Measurements from ENCODE around the gene TPSB2. TPM values are rescaled to one million over a fixed set of nuclear protein-coding genes. Genes with fewer than 3 reads are reported as not detected.
"Not testable (repeated sequence)": the region's sequence is repeated elsewhere in the genome, so short reads cannot be mapped to it uniquely, and the experiment has no call there.

Gene TPSB2
- polyA plus RNA-seq, 1 donor: 0.34 TPM

DNA sequence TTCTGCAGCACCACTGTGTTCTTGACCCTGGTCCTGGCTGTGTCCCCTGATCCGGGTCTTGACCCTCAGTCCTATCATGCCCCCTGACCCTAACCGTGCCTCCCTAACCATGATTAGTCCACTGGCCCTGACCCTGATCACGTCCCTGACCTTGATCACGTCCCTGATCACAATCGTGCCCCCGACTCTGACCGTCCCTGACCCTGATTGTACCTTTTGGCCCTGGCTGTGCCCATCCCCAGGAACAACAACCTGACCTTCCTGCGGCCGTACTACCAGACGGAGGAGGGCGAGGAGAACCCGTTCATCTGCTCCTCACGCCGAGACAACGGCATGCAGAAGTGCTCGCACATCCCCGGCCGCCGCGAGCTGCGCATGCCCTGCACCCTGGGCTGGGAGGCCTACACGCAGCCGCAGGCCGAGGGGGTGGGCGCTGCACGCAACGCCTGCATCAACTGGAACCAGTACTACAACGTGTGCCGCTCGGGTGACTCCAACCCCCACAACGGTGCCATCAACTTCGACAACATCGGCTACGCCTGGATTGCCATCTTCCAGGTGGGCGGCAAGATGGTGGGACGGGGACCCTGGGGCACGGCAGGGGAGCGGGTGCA lies 29.9 kb downstream of the TPSB2 start:
- H3K4me1 ChIP-seq (ENCODE audit: control insufficient read depth, insufficient read depth, low read length): no peaks in the 10 kb centered on the region
- no peaks in the 10 kb centered on the region for H3K27me3 ChIP-seq (ENCODE audit: control insufficient read depth, insufficient read depth, low read length)
- no peak for DNase-seq
- no peaks in the 10 kb centered on the region for H3K36me3 ChIP-seq (ENCODE audit: control insufficient read depth, insufficient read depth, low read length)
- peaks cover 8% of the 10 kb centered on the region for H3K9me3 ChIP-seq (ENCODE audit: control insufficient read depth, low read depth, low read length)
- H3K4me3 ChIP-seq (ENCODE audit: low read length): no peak overlapping the region
- no peak overlapping the region for H3K27ac ChIP-seq (ENCODE audit: low read length)
- WGBS (ENCODE audit: insufficient coverage, low lambda C conversion rate): no CpG with 5 or more reads among the region's 38 CpGs

- no peaks in the 10 kb centered on the region for H3K27me3 ChIP-seq (ENCODE audit: control insufficient read depth, insufficient read depth, low read length)
- DNase-seq: no peak
- H3K4me1 ChIP-seq (ENCODE audit: control insufficient read depth, insufficient read depth, low read length): no peaks in the 10 kb centered on the region
- WGBS (ENCODE audit: insufficient coverage, low lambda C conversion rate): no CpG with 5 or more reads among the region's 19 CpGs
- H3K9me3 ChIP-seq (ENCODE audit: control insufficient read depth, low read depth, low read length): peaks cover 8% of the 10 kb centered on the region
- no peak overlapping the region for H3K4me3 ChIP-seq (ENCODE audit: low read length)
- H3K36me3 ChIP-seq (ENCODE audit: control insufficient read depth, insufficient read depth, low read length): no peaks in the 10 kb centered on the region
- no peak overlapping the region for H3K27ac ChIP-seq (ENCODE audit: low read length)
These were observed 30.5 kb downstream of the TPSB2 start for GRCh38 chr16:1199347-1200013.

GRCh38 chr16:1198671-1199346 lies 31.2 kb downstream of the TPSB2 start:
- not testable (repeated sequence) for H3K36me3 ChIP-seq (ENCODE audit: control insufficient read depth, insufficient read depth, low read length); H3K27ac ChIP-seq (ENCODE audit: low read length); H3K27me3 ChIP-seq (ENCODE audit: control insufficient read depth, insufficient read depth, low read length); H3K4me3 ChIP-seq (ENCODE audit: low read length); DNase-seq; H3K9me3 ChIP-seq (ENCODE audit: control insufficient read depth, low read depth, low read length); H3K4me1 ChIP-seq (ENCODE audit: control insufficient read depth, insufficient read depth, low read length)
- no CpG with 5 or more reads among the region's 44 CpGs for WGBS (ENCODE audit: insufficient coverage, low lambda C conversion rate)

GRCh38 chr16:1198194-1198593 lies 31.8 kb downstream of the TPSB2 start:
- no peak overlapping the region for H3K4me3 ChIP-seq (ENCODE audit: low read length)
- no peak overlapping the region for H3K27ac ChIP-seq (ENCODE audit: low read length)
- peaks cover 4% of the 10 kb centered on the region for H3K4me1 ChIP-seq (ENCODE audit: control insufficient read depth, insufficient read depth, low read length)
- no peak for DNase-seq
- no peaks in the 10 kb centered on the region for H3K36me3 ChIP-seq (ENCODE audit: control insufficient read depth, insufficient read depth, low read length)
- no CpG with 5 or more reads among the region's 18 CpGs for WGBS (ENCODE audit: insufficient coverage, low lambda C conversion rate)
- no peaks in the 10 kb centered on the region for H3K27me3 ChIP-seq (ENCODE audit: control insufficient read depth, insufficient read depth, low read length)
- peaks cover 6% of the 10 kb centered on the region for H3K9me3 ChIP-seq (ENCODE audit: control insufficient read depth, low read depth, low read length)

- no peaks in the 10 kb centered on the region for H3K27me3 ChIP-seq (ENCODE audit: control insufficient read depth, insufficient read depth, low read length)
- H3K36me3 ChIP-seq (ENCODE audit: control insufficient read depth, insufficient read depth, low read length): no peaks in the 10 kb centered on the region
- DNase-seq: no peak
- H3K27ac ChIP-seq (ENCODE audit: low read length): no peak overlapping the region
- peaks cover 6% of the 10 kb centered on the region for H3K9me3 ChIP-seq (ENCODE audit: control insufficient read depth, low read depth, low read length)
- WGBS (ENCODE audit: insufficient coverage, low lambda C conversion rate): no CpG with 5 or more reads among the region's 19 CpGs
- H3K4me3 ChIP-seq (ENCODE audit: low read length): no peak overlapping the region
- peaks cover 9% of the 10 kb centered on the region for H3K4me1 ChIP-seq (ENCODE audit: control insufficient read depth, insufficient read depth, low read length)
These were observed 32.6 kb downstream of the TPSB2 start for GRCh38 chr16:1197237-1197866.

DNA sequence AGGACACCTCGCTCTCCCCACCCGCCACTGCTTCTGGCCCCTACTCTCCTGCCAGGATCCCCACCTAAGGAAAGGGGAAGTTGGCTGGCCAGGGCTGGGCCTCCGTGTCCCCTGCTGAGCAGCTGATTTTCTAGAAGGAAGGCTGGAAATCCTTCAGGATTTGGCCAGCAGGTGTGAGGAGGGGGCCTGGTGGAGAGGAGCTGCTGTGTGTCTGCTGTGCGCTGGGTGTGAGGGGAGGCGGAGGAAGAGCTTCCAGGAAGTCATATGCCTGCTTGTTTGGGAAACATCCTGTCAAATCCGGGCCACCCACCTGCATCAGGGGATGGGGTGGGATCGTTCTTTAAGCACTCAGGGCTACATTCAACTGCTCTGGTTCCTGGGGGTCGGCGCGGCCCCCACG lies 33.5 kb downstream of the TPSB2 start:
- H3K4me1 ChIP-seq (ENCODE audit: control insufficient read depth, insufficient read depth, low read length): peaks cover 9% of the 10 kb centered on the region
- peaks cover 6% of the 10 kb centered on the region for H3K9me3 ChIP-seq (ENCODE audit: control insufficient read depth, low read depth, low read length)
- H3K4me3 ChIP-seq (ENCODE audit: low read length): no peak overlapping the region
- no peaks in the 10 kb centered on the region for H3K36me3 ChIP-seq (ENCODE audit: control insufficient read depth, insufficient read depth, low read length)
- WGBS (ENCODE audit: insufficient coverage, low lambda C conversion rate): no CpG with 5 or more reads among the region's 11 CpGs
- H3K27me3 ChIP-seq (ENCODE audit: control insufficient read depth, insufficient read depth, low read length): no peaks in the 10 kb centered on the region
- no peak overlapping the region for H3K27ac ChIP-seq (ENCODE audit: low read length)
- DNase-seq: no peak

DNA sequence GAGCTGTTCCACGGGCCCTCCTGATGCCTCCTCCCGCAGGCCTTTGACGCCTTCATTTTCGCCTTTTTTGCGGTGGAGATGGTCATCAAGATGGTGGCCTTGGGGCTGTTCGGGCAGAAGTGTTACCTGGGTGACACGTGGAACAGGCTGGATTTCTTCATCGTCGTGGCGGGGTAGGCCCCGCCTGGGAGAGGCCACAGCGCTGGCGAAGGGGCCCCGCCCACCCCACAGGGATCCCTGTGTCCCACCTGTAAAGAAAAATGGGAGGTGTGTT lies 34.7 kb downstream of the TPSB2 start:
- no peak for DNase-seq
- Histone ChIP-seq H3K27ac (ENCODE audit: low read length) (no peak overlapping the region), H3K4me3 (ENCODE audit: low read length) (no peak overlapping the region), H3K27me3 (ENCODE audit: control insufficient read depth, insufficient read depth, low read length) (no peaks in the 10 kb centered on the region), H3K4me1 (ENCODE audit: control insufficient read depth, insufficient read depth, low read length) (peaks cover 9% of the 10 kb centered on the region), H3K9me3 (ENCODE audit: control insufficient read depth, low read depth, low read length) (peaks cover 3% of the 10 kb centered on the region), H3K36me3 (ENCODE audit: control insufficient read depth, insufficient read depth, low read length) (no peaks in the 10 kb centered on the region)
- WGBS (ENCODE audit: insufficient coverage, low lambda C conversion rate): no CpG with 5 or more reads among the region's 14 CpGs

- Histone ChIP-seq H3K4me1 (ENCODE audit: control insufficient read depth, insufficient read depth, low read length) (peaks cover 9% of the 10 kb centered on the region), H3K27me3 (ENCODE audit: control insufficient read depth, insufficient read depth, low read length) (no peaks in the 10 kb centered on the region), H3K9me3 (ENCODE audit: control insufficient read depth, low read depth, low read length) (no peaks in the 10 kb centered on the region), H3K4me3 (ENCODE audit: low read length) (no peak overlapping the region), H3K27ac (ENCODE audit: low read length) (no peak overlapping the region), H3K36me3 (ENCODE audit: control insufficient read depth, insufficient read depth, low read length) (no peaks in the 10 kb centered on the region)
- no CpG with 5 or more reads among the region's 61 CpGs for WGBS (ENCODE audit: insufficient coverage, low lambda C conversion rate)
- DNase-seq: peak in 1 of 2 donors; percentile 41
These were observed 35.2 kb downstream of the TPSB2 start for GRCh38 chr16:1194665-1195392.

DNA sequence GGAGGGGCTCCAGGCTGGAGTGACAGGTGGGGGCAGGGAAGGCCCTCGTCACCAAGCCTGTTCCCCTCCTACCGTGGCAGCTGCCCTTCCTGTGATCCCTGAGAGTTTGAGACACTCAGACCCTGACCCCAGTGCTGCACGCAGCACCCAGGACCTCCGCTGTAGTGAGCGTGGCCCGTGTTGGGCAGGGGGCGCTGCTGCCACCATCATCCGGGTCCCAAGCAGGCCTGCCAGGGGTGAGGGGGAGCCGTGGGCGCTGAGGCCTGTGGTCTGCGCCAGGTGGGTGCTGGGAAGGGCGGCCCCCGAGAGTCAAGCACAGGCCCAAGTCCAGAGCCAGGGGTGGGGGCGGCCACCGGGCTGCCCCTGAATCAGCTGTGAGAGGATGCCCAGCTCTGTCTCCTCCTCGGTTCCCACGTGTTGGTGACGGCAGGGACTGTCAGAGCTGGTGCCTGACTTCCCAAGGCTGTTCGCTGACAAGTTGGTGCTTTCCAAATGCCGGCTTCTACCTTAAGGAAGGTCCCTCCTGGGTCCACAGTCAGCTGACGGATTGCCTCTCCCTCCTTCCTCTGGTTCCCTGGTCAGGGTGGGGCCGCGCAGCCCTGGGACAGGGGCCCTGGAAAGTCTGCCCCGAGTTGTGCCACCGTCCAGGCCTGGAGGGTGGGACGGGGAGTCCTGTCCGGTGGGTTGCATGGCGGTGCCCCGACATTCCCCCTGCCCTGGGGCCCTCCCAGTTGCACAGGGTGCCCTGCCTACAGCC lies 36.0 kb downstream of the TPSB2 start:
- no peak overlapping the region for H3K4me3 ChIP-seq (ENCODE audit: low read length)
- no peak overlapping the region for H3K27ac ChIP-seq (ENCODE audit: low read length)
- H3K4me1 ChIP-seq (ENCODE audit: control insufficient read depth, insufficient read depth, low read length): peaks cover 9% of the 10 kb centered on the region
- no peaks in the 10 kb centered on the region for H3K27me3 ChIP-seq (ENCODE audit: control insufficient read depth, insufficient read depth, low read length)
- DNase-seq: no peak
- no peaks in the 10 kb centered on the region for H3K9me3 ChIP-seq (ENCODE audit: control insufficient read depth, low read depth, low read length)
- no CpG with 5 or more reads among the region's 29 CpGs for WGBS (ENCODE audit: insufficient coverage, low lambda C conversion rate)
- no peaks in the 10 kb centered on the region for H3K36me3 ChIP-seq (ENCODE audit: control insufficient read depth, insufficient read depth, low read length)

All from large intestine (tissue), 3 donors.